HUES48 (cell line): ENCODE results near the gene ARHGAP1.

Experiments
- H3K27ac ChIP-seq: one replicate; pipeline ENCODE4 v1.7.0; 2013; ENCODE audit warnings: low read depth, low read length, inconsistent platforms
- H3K27me3 ChIP-seq: 2 replicates; pipeline ENCODE4 v1.6.1; 2013; ENCODE audit warnings: mild to moderate bottlenecking, low read length; ENCODE audit not compliant: control insufficient read depth, insufficient read depth
- H3K36me3 ChIP-seq: 2 replicates; pipeline ENCODE4 v1.6.1; 2013; ENCODE audit warnings: low read length; ENCODE audit not compliant: control insufficient read depth, insufficient read depth
- H3K4me1 ChIP-seq: 2 replicates; pipeline ENCODE4 v1.6.1; 2013; ENCODE audit warnings: mild to moderate bottlenecking, low read length; ENCODE audit not compliant: control insufficient read depth, insufficient read depth
- H3K4me3 ChIP-seq: 2 replicates; pipeline ENCODE4 v1.5.1; 2013; ENCODE audit warnings: mild to moderate bottlenecking, low read depth, low read length
- H3K9ac ChIP-seq: 2 replicates; pipeline ENCODE4 v1.6.1; 2013; ENCODE audit warnings: mild to moderate bottlenecking, low read depth, low read length, moderate library complexity
- H3K9me3 ChIP-seq: 2 replicates; pipeline ENCODE4 v1.6.1; 2013; ENCODE audit warnings: low read length; ENCODE audit not compliant: control insufficient read depth, insufficient read depth

The ARHGAP1 gene

GRCh38 chr11:46700241-46701077, at the start of gene ARHGAP1, which contains the start of gene ZNF408:
Gene ARHGAP1 (minus strand): TSS chr11:46700619. CDS start chr11:46696107, 4,512 bp downstream.
Gene ZNF408 (plus strand): TSS chr11:46701031. CDS start chr11:46701048, 17 bp downstream.
- H3K9me3 ChIP-seq: no peaks in the 10 kb centered on the region
- peak within 1 kb of the TSS; percentile 91 for H3K4me3 ChIP-seq
- no peaks in the 10 kb centered on the region for H3K4me1 ChIP-seq
- no peaks in the 10 kb centered on the region for H3K27me3 ChIP-seq
- peaks cover 38% of the 10 kb centered on the region for H3K36me3 ChIP-seq
- peak within 1 kb of the TSS; percentile 99 for H3K27ac ChIP-seq
- H3K9ac ChIP-seq: peak within 1 kb of the TSS; percentile 89

GRCh38 chr11:46747150-46747549, 46.7 kb upstream of the ARHGAP1 start:
- Histone ChIP-seq H3K9ac (no peak overlapping the region), H3K9me3 (no peaks in the 10 kb centered on the region), H3K36me3 (peaks cover 94% of the 10 kb centered on the region), H3K27me3 (no peaks in the 10 kb centered on the region), H3K27ac (no peak overlapping the region), H3K4me1 (no peaks in the 10 kb centered on the region; the same call in 1 of the 2 replicates), H3K4me3 (no peak overlapping the region)

GRCh38 chr11:46745995-46746394, 45.6 kb upstream of the ARHGAP1 start:
- H3K36me3 ChIP-seq: peaks cover 94% of the 10 kb centered on the region
- no peak overlapping the region for H3K27ac ChIP-seq
- no peaks in the 10 kb centered on the region for H3K27me3 ChIP-seq
- no peaks in the 10 kb centered on the region; the same call in 1 of the 2 replicates for H3K4me1 ChIP-seq
- H3K9ac ChIP-seq: no peak overlapping the region
- no peaks in the 10 kb centered on the region for H3K9me3 ChIP-seq
- no peak overlapping the region for H3K4me3 ChIP-seq

GRCh38 chr11:46745328-46745727, 44.9 kb upstream of the ARHGAP1 start:
- Histone ChIP-seq H3K4me3 (no peak overlapping the region), H3K27ac (no peak overlapping the region), H3K4me1 (no peaks in the 10 kb centered on the region; the same call in 1 of the 2 replicates), H3K36me3 (peaks cover 89% of the 10 kb centered on the region), H3K9me3 (no peaks in the 10 kb centered on the region), H3K9ac (no peak overlapping the region), H3K27me3 (no peaks in the 10 kb centered on the region)

- Histone ChIP-seq H3K4me1 (peaks cover 2% of the 10 kb centered on the region; the same call in 1 of the 2 replicates), H3K27ac (peak overlapping the region; percentile 47), H3K4me3 (no peak overlapping the region), H3K9ac (no peak overlapping the region), H3K36me3 (peaks cover 81% of the 10 kb centered on the region), H3K9me3 (no peaks in the 10 kb centered on the region), H3K27me3 (no peaks in the 10 kb centered on the region)
These were observed 43.4 kb upstream of the ARHGAP1 start for GRCh38 chr11:46743693-46744339.

GRCh38 chr11:46743043-46743442, 42.6 kb upstream of the ARHGAP1 start:
- H3K4me1 ChIP-seq: peaks cover 2% of the 10 kb centered on the region; the same call in 1 of the 2 replicates
- no peak overlapping the region for H3K27ac ChIP-seq
- no peaks in the 10 kb centered on the region for H3K27me3 ChIP-seq
- H3K9me3 ChIP-seq: no peaks in the 10 kb centered on the region
- peaks cover 74% of the 10 kb centered on the region for H3K36me3 ChIP-seq
- no peak overlapping the region for H3K4me3 ChIP-seq
- H3K9ac ChIP-seq: no peak overlapping the region

GRCh38 chr11:46741600-46742484, 41.4 kb upstream of the ARHGAP1 start:
- H3K9me3 ChIP-seq: no peaks in the 10 kb centered on the region
- no peak overlapping the region for H3K9ac ChIP-seq
- H3K27ac ChIP-seq: no peak overlapping the region
- H3K4me3 ChIP-seq: no peak overlapping the region
- H3K4me1 ChIP-seq: peaks cover 2% of the 10 kb centered on the region; the same call in 1 of the 2 replicates
- H3K27me3 ChIP-seq: no peaks in the 10 kb centered on the region
- H3K36me3 ChIP-seq: peaks cover 62% of the 10 kb centered on the region

GRCh38 chr11:46738887-46739286, 38.5 kb upstream of the ARHGAP1 start:
- Histone ChIP-seq H3K27me3 (no peaks in the 10 kb centered on the region), H3K4me3 (no peak overlapping the region), H3K9ac (no peak overlapping the region), H3K27ac (no peak overlapping the region), H3K4me1 (0 out of 2 replicates have a peak, but pooled peaks cover 2% of the 10 kb centered on the region), H3K36me3 (peaks cover 32% of the 10 kb centered on the region), H3K9me3 (no peaks in the 10 kb centered on the region)

GRCh38 chr11:46737699-46738098, 37.3 kb upstream of the ARHGAP1 start:
- H3K27ac ChIP-seq: no peak overlapping the region
- 0 out of 2 replicates have a peak, but pooled peaks cover 2% of the 10 kb centered on the region for H3K4me1 ChIP-seq

GRCh38 chr11:46736615-46737014, 36.2 kb upstream of the ARHGAP1 start:
- Histone ChIP-seq H3K4me3 (no peak overlapping the region), H3K36me3 (peaks cover 9% of the 10 kb centered on the region)

More at GRCh38 chr11:46737699-46738098, 37.3 kb upstream of the ARHGAP1 start:
- Histone ChIP-seq H3K27me3 (no peaks in the 10 kb centered on the region), H3K9ac (no peak overlapping the region), H3K9me3 (no peaks in the 10 kb centered on the region), H3K4me3 (no peak overlapping the region), H3K36me3 (peaks cover 20% of the 10 kb centered on the region)

More at GRCh38 chr11:46736615-46737014, 36.2 kb upstream of the ARHGAP1 start:
- no peaks in the 10 kb centered on the region for H3K27me3 ChIP-seq
- H3K9ac ChIP-seq: no peak overlapping the region
- H3K9me3 ChIP-seq: no peaks in the 10 kb centered on the region
- no peak overlapping the region for H3K27ac ChIP-seq
- H3K4me1 ChIP-seq: 0 out of 2 replicates have a peak, but pooled peaks cover 2% of the 10 kb centered on the region
